GM12873 (cell line): Measurements from ENCODE around the gene NCLN.

ENCODE experiments used
- TF ChIP-seq, protein P1 (sequence below): IDR thresholded peaks from 2 replicates; pipeline ENCODE4 v1.5.1; 2012; ENCODE audit warnings: low read depth, mild to moderate bottlenecking, moderate library complexity, low read length, control low read depth; ENCODE audit not compliant: insufficient read depth; ENCODE audit errors: missing control alignments

The NCLN gene

GRCh38 chr19:3142292-3142670 is 43.4 kb upstream of the NCLN start:
- TF ChIP-seq, protein P1, sequence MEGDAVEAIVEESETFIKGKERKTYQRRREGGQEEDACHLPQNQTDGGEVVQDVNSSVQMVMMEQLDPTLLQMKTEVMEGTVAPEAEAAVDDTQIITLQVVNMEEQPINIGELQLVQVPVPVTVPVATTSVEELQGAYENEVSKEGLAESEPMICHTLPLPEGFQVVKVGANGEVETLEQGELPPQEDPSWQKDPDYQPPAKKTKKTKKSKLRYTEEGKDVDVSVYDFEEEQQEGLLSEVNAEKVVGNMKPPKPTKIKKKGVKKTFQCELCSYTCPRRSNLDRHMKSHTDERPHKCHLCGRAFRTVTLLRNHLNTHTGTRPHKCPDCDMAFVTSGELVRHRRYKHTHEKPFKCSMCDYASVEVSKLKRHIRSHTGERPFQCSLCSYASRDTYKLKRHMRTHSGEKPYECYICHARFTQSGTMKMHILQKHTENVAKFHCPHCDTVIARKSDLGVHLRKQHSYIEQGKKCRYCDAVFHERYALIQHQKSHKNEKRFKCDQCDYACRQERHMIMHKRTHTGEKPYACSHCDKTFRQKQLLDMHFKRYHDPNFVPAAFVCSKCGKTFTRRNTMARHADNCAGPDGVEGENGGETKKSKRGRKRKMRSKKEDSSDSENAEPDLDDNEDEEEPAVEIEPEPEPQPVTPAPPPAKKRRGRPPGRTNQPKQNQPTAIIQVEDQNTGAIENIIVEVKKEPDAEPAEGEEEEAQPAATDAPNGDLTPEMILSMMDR = no peak

- TF ChIP-seq, protein P1 = no peak
Measured at GRCh38 chr19:3142781-3143337, 42.9 kb upstream of the NCLN start.

DNA sequence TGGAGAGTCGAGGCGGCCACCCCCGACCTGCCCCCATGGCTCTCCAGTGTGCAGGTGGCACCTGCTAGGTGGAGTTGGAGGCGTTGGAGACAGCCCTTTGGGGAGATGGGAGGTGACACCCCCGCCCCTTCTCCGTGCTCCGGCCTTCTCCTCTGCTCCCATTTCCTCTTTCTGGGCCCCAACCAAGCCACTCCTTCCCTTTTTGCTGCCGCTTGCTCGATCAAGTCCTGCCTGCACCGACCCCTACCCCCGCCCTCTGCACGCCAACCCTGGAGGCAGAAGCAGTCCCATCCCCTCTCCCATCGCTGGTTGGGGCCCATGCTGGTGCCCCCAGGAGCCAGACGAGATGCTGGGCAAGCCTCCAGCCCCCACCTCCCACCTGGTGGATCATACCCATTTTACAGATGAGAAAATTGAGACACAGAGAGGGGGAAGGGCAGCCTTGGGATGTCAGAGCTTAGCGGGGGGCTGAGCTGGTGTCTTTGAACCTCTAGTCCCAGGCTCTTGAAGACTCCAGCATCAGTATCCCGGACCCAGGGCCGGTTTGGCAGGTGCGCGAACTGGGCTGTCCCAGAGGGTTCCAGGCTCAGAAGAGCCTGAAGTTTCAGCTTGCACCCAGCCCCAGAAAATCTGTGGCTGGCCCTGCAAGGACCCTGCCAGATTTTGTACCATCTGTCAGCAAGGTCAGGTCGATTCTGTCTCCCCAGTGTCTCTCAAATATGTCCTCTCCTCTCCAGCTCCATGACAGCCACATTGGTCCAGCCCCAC is 39.6 kb upstream of the NCLN start:
- TF ChIP-seq, protein P1 = no peak

DNA sequence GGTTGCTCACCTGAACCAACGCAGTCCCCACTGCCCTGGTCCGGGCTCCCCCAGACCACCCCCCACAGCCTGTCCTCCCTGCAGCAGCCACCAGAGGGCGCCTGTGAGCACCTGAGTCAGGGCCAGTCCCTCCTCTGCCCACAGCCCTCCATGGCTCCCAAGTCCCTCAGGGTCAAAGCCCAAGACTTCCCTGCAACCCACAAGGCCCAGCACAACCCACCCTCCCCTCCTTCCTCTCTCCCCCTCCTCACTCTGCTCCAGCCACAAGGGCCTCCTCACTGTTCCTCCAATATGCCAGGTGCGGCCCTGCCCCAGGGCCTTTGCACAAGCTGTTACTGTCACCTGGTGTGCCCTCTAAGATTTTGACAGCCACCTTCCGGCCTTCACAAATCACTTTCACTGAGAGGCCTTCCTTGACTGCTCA is 39.0 kb upstream of the NCLN start:
- TF ChIP-seq, protein P1 = peak; percentile 97

DNA sequence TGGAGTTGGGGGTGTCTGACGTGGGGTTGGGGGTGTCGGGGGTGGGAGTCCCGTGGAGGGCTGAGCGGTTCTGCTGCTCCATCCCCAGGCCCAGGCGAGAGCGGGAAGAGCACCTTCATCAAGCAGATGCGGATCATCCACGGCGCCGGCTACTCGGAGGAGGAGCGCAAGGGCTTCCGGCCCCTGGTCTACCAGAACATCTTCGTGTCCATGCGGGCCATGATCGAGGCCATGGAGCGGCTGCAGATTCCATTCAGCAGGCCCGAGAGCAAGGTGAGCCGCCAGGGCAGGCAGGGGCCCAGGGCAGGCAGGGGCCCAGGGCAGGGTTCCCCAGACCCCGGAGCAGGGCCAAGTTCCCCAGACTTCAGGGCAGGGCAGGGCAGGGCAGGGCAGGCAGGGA is 37.2 kb upstream of the NCLN start:
- TF ChIP-seq, protein P1 = no peak

GRCh38 chr19:3149089-3149488 is 36.6 kb upstream of the NCLN start:
- TF ChIP-seq, protein P1 = no peak

DNA sequence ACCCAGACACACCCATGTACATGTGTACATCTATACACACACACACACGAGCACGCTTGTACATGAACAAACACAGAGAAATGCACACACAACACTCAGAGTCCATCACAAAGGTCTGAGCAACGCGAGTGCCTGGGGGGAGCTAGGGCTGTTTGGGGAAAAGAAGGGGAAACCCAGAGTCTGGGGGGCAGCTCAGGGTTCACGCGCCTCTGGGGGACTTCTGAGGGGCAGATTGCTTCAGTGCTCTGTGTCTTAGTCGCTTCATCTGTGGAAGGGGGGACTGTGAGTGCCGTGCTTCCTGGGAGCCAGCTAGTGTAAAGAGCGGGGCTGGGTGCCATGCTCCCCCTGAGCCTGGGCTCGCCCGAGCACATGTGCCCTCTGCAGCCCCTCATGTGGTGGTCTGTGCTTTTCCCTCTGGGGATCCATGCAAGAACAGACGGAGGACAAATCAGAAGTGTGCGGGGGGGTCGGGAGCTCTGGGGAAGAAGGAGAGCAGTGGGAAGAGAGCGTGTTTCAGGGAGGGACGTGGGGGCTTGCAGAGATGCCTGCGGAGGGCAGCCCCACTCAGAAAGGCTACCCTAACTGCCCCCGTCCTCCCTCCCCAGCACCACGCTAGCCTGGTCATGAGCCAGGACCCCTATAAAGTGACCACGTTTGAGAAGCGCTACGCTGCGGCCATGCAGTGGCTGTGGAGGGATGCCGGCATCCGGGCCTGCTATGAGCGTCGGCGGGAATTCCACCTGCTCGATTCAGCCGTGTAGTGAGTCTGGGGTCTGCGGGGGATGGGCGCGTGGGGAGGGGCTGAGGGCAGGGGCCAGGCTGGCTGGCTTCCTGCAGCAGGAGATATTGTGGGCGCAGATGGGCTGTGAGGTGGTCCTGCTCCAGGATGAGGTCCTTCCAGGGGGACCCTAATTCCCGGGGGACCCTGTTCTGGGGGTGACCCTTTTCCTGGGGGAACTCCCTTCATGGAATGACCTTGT is 35.9 kb upstream of the NCLN start:
- TF ChIP-seq, protein P1 = no peak
